Stimulated activated CD8-positive, alpha-beta memory T cell treated with anti-CD3 and anti-CD28 coated beads, Interleukin-2, amount 100 ng/mL, for 1 hour (primary cell): ENCODE measurements around the gene BCAS3.
"Not testable (repeated sequence)": the region's sequence is repeated elsewhere in the genome, so short reads cannot be mapped to it uniquely, and the experiment has no call there.

ENCODE experiments used
- DNase-seq, 2 donors: peaks; one replicate each; pipeline ENCODE4 v3.0.0-alpha.2; 2020; ENCODE audit warnings: low read depth in 2 of 2

Gene BCAS3

DNA sequence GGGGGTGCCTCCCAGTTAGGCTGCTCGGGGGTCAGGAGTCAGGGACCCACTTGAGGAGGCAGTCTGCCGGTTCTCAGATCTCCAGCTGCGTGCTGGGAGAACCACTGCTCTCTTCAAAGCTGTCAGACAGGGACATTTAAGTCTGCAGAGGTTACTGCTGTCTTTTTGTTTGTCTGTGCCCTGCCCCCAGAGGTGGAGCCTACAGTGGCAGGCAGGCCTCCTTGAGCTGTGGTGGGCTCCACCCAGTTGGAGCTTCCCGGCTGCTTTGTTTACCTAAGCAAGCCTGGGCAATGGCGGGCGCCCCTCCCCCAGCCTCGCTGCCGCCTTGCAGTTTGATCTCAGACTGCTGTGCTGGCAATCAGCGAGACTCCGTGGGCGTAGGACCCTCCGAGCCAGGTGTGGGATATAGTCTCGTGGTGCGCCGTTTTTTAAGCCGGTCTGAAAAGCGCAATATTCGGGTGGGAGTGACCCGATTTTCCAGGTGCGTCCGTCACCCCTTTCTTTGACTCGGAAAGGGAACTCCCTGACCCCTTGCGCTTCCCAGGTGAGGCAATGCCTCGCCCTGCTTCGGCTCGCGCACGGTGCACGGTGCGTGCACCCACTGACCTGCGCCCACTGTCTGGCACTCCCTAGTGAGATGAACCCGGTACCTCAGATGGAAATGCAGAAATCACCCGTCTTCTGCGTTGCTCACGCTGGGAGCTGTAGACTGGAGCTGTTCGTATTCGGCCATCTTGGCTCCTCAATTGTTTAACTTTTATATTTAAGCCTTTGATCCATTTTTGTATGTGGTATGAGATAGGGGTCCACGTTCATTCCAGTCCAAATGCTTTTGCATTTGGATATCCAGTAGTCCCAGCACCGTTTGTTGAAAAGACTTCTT is 209.3 kb downstream of the BCAS3 start:
- DNase-seq, result not testable (repeated sequence)

DNA sequence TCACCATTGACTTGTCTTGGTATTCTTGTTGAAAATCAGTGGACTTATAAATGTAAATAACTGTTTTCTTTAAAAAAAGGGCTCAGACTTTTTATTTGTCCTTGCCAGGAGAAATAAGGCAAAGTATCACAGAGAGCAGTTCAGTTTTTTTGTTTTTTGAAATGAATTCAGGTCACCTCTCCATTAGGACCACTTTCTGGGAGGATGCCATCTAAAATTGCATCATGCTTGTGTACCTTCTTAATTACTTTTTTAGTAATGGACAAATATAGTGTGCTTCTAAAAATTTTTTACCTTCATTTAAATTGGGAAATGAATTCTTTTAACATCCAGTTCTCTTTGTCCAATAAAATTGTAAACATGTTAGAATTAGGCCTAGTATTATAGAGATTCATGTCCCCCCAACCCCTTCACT is 210.0 kb downstream of the BCAS3 start:
- DNase-seq, result no peak

DNA sequence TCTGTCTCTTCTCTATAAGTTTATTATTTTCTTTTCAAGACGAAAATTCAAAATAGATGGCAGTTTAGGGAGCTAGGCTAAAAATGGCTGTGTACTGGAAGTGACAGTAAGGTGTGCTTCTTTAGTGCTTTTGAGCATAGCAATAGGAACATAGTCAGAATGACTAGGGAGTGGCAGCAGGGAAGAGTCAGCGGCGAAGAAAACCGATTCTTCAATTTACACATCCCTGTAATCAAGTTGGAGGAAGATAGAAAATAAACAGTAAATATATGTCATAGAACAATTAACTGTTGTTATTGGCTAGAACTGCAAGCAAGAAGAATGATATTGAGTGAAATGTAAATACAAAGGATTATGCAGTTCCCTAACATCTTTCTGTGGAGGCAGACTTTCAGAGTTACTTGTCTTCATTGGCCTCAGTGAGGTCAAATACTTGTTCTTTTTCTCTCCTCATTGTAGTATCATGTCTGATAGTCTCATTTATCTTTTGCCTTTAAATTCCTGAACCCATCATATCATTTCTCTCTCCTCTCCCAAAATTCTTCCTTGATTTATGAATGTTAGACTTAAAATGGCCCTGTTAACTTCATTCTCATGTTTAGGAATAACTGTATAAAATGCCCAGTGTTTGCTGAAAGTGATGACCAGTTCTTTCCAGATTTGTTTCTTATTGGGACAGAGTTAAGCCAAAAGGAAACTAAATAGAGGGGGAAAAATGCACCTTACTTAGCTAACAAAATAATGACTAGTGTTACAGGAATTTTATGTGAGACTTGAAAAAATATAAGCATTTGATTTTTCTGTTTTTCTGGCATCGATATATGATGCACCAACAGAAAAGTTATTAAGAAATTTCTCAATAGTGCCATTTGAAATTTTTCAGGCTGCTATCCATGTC is 211.4 kb downstream of the BCAS3 start:
- no peak for DNase-seq

DNA sequence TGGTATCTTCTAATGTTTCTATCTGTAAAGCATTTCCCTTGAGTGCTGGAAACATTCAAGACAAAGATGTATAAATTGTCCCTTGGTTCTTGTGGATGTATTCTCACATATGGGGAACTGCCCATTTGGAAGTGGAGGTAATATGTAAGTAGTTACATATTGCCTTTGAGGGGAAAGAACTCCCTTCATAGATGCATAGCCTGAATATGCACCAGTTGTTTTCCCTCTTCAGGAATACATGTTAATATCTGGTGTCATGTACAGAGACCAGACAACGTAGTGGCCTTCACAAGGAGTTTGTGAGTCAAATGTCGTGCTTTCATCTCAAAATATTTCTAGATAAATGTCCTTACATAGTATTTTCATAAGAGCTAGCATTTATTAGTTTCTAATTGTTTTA is 213.5 kb downstream of the BCAS3 start:
- no peak for DNase-seq

DNA sequence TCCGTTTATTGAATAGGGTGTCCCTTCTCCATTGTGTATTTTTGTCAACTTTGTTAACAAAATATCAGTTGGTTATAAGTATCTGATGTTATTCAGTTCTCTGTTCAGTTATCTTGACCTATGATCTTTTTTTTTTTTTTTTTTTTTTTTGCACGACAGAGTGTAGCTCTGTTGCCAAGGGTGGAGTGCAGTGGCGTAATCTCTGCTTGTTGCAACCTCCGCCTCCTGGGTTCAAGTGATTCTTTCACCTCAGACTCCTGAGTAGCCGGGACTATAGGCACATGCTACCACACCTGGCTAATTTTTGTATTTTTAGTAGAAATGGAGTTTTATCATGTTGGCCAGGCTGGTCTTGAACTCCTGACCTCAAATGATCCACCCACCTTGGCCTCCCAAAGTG is 215.8 kb downstream of the BCAS3 start:
- DNase-seq, result no peak

DNA sequence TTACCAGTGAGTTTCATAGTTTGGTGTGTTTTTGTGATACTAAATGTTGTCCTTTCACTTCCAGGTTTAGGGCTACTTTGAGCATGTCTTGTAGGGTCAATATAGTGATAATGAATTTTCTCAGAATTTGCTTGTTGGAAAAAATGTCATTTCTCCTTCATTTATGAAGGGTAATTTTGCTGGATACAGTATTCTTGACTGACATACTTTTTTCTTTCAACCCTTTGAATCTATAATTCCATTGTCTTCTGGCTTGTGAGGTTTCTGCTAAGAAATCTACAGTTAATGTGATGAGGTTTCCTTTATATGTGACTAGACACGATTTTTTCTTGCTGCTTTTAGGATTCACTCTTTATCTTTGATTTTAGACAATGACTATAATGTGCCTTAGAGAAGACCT is 219.3 kb downstream of the BCAS3 start:
- no peak for DNase-seq

DNA sequence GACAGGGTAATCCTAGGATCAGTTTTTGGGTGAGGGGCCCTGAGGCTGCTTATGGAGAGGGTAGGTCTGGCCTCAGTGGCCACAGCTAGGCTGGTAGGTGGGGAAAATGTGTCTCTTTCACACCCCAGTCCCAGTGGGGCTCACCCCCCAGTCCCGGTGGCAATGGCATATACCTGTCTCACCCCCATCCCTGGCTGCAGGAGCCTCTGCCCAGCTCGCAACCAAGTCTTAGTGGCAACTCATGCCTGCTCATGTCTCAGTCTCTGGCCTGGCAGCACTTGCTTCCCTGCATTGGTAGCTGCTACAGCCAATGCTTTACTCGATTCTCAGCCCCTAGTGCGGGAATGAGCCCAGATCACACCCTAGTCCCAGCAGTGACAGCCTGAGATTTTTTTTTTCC is 221.5 kb downstream of the BCAS3 start:
- no peak for DNase-seq

DNA sequence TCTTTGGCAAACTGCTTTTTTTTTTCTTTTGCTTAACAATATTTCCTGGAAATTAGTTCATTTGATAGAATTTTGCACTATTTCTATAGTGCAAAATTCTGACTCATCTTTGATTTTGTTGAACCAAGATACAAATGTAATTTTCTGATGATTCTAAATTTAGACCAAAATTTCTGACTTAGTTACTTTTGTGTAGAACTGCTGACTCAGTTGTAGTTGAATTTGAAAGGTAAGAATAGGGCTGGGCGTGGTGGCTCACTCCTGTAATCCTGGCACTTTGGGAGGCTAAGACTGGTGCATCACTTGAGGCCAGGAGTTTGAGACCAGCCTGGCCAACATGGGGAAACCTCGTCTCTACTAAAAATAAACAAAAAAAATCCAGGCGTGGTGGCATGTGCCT is 223.0 kb downstream of the BCAS3 start:
- no peak for DNase-seq

DNA sequence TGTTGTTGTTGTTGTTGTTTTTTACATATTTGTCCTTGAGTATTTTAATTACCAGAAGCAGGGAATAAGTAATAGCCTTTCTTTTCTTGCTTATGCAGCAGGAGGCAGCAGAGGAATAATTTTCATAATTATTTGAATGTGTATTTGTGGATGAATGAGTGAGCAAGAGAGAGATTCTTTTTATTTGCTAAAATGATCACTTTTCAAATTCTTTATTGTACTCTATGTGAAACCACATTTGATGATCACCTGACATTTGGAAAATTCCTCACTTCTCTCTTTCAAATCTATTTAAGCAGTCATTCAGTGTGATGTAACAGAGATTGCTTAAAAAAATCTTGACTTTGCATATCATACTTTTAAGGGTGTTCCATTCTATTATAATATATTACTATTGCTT is 223.6 kb downstream of the BCAS3 start:
- no peak for DNase-seq

DNA sequence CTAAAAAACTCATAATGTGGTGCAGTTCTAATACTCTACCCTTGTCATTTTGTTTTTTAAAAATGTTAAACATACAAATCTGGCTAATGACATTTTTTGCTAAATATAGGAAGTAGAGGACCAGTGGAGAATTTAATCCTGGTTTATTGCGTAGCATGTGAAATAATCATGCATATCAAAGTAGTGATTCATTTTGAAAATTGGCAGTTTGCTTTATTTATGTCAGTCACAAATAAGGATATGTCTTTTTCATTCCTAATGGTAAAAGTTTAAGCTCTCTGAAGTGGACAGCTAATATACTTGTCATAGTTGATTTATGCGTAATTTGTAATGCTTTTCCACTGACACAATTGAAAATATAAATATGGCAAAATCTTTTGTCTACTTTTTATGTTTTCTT is 224.2 kb downstream of the BCAS3 start:
- DNase-seq, result no peak

DNA sequence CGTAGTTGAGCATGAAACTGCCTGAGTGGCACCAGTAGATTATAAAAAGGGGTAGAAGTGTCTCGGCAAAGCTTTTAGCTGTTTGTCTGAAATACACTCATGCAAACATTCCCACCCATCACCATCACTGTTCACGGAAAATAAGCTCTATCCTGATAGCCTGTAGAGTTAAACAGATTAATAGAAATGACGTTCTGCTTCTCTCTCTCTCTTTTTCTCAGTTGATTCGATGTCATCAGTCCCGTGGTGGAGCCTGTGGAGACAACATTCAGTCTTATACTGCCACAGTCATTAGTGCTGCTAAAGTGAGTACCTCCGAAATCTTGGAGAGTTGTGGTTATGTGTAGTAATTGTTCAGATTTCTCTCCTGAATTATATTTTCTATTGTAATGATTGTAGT is 224.7 kb downstream of the BCAS3 start:
- no peak for DNase-seq

DNA sequence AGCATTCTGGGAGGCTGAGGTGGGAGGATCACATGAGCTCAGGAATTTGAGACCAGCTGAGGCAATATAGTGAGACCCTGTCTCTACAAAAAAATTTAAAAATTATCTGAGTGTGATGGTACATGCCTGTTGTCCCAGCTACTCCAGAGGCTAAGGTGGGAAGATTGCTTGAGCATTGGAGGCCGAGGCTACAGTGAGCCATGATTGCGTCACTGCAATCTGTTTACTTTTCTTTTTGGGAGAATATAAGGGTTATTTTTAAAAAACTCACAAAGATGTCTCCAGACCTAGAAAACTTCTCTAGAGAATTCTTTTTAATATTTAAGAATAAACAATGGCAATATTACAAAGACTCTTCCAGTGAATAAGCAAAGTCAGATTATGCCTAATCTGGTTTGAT is 226.9 kb downstream of the BCAS3 start:
- DNase-seq, result no peak

DNA sequence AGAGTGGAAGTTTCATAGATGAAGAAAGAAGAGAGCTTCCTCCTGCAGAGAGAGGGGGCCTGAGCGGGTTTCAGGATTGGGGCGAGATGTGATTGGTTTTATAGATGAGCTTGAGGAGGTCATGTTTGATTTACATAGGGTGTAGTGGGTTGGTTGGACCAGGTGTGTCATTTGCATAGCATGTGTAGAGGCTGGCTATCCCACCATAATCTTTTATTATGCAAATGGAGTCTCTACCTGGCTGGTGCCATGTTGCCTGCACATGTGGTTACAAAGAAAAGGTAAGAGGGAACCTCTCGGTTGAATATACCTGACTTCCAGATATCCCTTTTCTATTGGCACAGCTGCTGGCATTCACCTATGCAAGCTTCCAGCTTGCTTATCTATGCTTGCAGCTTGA is 228.1 kb downstream of the BCAS3 start:
- no peak for DNase-seq

DNA sequence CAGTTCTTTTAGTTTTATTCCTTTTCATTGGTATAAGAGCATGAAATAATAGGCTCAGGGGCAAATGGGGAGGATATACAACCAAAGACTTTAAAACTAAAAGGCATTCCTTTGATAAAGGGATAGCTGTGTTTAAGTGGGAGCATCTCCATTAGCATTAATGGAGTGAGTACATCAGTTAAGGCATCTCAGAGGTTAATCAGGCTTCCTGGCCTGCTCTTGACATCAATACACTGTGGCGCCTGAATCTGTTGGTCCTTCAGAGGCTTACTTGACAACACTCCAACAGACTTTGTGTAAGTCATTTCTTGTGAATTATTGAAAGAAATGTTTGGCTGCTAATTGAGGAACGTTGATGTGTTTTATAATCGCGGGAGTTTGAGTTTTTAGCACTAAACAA is 230.7 kb downstream of the BCAS3 start:
- DNase-seq, result no peak

DNA sequence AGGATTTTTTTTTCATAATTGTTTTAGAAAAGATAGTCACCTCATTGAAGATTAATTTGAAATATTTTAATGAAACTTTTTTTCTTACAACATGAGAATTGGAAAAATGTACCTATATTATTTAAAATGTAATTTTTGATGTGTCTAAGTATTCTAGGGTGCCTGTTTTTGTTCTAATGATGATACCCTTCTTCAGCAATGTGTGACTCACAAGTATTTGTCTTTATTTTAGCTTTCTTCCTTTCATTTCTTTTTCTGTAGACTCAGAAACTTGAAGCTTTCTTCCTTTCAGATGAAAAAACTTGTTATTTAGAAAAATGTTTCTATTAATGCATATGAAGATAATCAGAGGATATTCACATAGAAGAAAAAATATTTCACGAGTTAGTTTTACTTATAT is 231.8 kb downstream of the BCAS3 start:
- DNase-seq, result no peak

DNA sequence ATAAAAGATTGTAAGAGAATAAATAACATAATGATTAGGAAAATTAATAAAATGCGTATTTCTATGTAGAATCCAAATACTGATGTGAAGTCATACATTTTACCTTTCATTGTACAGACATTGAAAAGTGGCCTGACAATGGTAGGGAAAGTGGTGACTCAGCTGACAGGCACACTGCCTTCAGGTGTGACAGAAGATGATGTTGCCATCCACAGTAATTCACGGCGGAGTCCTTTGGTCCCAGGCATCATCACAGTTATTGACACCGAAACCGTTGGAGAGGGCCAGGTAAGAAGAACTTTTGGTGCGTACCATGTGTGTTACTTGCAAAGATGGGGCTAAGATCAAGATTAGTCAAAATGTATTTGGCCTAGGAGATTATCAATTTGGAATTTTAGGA is 232.8 kb downstream of the BCAS3 start:
- no peak for DNase-seq

DNA sequence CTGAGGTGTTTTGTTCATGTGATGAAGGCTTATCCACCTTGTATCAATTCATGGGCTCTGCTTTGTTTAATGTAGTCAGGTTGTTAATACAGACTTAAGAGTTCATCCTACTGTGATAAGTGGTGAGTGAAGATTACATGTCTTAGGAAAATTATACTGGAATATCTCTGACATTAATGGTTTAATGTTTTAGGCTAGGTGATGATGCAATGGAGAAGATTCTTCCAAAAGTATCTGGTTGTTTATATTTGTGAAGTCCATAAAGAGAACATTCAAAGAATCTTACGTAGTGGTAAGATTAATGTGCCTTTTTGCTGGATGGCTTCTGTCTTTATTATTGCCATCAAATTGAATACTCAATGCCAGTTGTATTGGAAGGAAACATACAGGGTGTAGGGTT is 236.4 kb downstream of the BCAS3 start:
- DNase-seq, result no peak

DNA sequence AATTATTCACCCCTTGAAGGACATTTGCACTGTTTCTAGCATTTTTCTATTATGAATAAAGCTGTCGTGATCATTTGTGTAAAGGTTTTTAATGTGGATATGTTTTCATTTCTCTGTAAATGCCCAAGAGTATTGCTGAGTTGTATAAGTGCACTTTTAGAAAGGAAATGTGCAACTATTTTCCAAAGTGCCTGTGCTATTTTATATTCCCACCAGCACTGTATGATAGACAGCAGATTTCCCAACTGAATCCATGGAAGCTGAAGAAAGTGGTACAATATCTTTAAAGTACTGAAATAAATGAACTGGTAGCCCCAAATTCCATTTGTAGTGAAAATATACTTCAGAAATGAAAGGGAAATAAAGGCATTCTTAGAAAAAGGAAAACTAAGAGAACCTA is 238.4 kb downstream of the BCAS3 start:
- DNase-seq, result no peak

DNA sequence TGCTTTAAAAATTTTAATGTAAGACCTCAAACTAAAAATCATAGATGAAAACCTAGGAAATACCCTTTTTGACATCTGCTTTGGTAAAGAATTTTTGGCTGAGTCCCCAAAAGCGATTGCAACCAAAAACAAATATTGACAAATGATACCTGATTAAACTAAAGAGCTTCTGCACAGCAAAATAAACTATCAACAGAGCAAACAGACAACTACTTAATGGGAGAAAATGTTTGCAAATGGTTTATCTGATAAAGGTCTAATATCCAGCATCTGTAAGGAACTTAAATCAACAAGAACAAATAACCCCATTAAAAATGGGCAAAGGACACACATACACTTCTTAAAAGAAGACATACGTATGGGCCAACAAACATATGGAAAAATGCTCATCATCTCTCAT is 242.5 kb downstream of the BCAS3 start:
- no peak for DNase-seq

DNA sequence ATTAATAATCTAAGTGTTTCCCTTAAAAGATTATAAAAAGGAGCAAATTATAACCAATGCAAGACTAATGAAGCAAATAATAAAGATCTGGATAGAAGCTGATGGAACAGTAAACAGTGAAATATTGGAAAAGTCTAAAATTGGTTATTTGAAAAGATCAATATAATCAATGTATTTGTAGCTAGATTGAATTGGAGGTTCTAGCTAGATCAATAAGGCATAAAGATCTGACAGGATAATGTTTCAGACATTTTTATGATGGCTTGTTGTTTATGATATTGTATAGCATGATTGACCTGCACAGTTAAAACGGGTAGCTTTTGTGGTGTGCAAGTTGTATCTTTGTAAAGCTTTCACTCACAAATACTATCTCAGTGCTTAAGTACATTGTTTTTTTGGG is 245.3 kb downstream of the BCAS3 start:
- no peak for DNase-seq

DNA sequence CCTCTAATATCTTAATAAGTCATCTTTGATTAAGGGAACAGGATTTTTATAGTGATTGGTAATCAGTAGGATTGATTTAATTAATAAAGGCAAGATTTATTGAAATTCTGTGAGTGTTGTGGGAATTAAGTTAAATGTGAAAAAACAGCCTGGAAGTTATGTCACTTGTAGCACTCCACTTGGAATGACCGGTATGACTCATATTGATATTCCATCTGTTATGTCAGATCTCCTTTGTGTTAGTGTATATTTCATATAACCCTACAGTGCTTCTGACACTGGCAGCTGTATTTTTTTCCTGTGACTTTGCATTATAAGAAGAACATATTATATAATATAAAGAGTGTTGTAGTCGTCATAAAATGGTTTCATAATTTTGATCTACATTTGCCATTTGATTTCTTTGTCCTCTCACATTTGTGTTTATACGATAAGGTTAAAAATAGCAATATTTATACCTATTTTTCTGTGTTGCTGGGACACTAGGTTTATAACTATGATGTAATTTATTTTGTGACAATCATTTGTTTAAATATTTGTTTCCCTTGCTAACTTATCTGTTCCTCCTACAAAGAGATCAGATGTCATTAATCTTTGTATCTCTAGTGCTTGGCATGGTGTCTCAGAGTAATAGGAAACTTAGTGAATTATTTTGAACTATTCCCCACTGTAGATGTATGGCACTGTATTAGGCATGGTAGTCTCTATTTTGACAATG is 249.0 kb downstream of the BCAS3 start:
- no peak for DNase-seq

DNA sequence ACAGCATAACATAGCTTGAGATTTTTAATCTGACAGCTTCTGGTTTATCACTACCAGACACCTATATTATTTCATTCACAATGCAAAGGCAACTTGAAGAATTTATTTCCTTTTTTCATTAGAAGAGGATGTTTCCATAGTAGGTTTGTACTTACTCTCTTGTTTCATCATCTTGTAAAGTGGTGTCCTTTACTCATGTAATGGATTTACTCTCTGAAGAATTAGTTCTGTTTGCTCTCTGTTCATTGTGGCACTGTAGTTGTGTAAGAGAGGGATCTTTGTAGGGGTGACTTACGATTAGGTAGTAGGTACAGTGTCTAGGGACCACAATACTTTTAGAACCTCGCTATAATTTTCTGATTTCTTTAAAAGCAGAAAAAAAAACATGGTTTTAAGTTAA is 256.1 kb downstream of the BCAS3 start:
- no peak for DNase-seq
